CD4-positive, alpha-beta T cell (primary cell): ENCODE results near the gene CTBP1. TPM values are rescaled to one million over a fixed set of nuclear protein-coding genes. Genes with fewer than 3 reads are reported as not detected.

Experiments used
- ATAC-seq: fragments of 200-7000 bp; cut with Tn5 transposase; one replicate; pipeline ENCODE4 v1.10.0; 2022; ENCODE audit warnings: mild to moderate bottlenecking; ENCODE audit not compliant: poor library complexity
- CTCF ChIA-PET: fragments of 350-600 bp; sonication (Branson Sonifier 250); formaldehyde crosslinking; loops from one replicate; lab custom pipeline; 2021; ENCODE audit warnings: antibody characterized with exemption, inconsistent platforms; lab: Charles Lee
- POLR2A ChIA-PET: fragments of 350-600 bp; sonication (Branson Sonifier 250); formaldehyde crosslinking; loops from one replicate; lab custom pipeline; 2021; ENCODE audit warnings: antibody characterized with exemption, inconsistent platforms; lab: Charles Lee
- DNase-seq, 14 experiments: peaks; one replicate each; pipeline ENCODE4 v3.0.0-alpha.2; 2013 to 2020; ENCODE audit warnings: mixed read lengths in 2 of 14
- H3K27ac ChIP-seq, 2 donors: one replicate each; pipeline versions ENCODE4 v1.5.1 to v1.7.0; 2013; ENCODE audit warnings: low read length in 2 of 2, low read depth in 1 of 2, mild to moderate bottlenecking in 1 of 2
- H3K27me3 ChIP-seq, 2 experiments: 1 replicate in 1 of 2; 2 replicates in 1 of 2; pipeline versions ENCODE4 v1.6.1 to v1.7.0; 2013; ENCODE audit warnings: low read length in 2 of 2, control low read depth in 1 of 2, mild to moderate bottlenecking in 1 of 2, moderate library complexity in 1 of 2; ENCODE audit not compliant: insufficient read depth in 2 of 2, control insufficient read depth in 1 of 2
- H3K36me3 ChIP-seq: one replicate; pipeline ENCODE4 v1.6.1; 2013; ENCODE audit warnings: low read length, control low read depth; ENCODE audit not compliant: insufficient read depth
- H3K4me1 ChIP-seq: one replicate; pipeline ENCODE4 v1.6.1; 2013; ENCODE audit warnings: low read length, control low read depth; ENCODE audit not compliant: insufficient read depth
- H3K4me3 ChIP-seq: one replicate; pipeline ENCODE4 v1.5.1; 2013; ENCODE audit warnings: mild to moderate bottlenecking, low read length, moderate library complexity
- H3K9me3 ChIP-seq, 2 experiments: 1 replicate in 1 of 2; 2 replicates in 1 of 2; pipeline versions ENCODE4 v1.6.1 to v1.7.0; 2013; ENCODE audit warnings: low read length in 2 of 2, mild to moderate bottlenecking in 2 of 2, control low read depth in 1 of 2, moderate library complexity in 1 of 2; ENCODE audit not compliant: control insufficient read depth in 1 of 2, insufficient read depth in 1 of 2
- H3K27ac Mint-ChIP-seq: one replicate; pipeline ENCODE4 v1.8.0; 2020; ENCODE audit warnings: mixed read lengths
- H3K27me3 Mint-ChIP-seq: one replicate; pipeline ENCODE4 v1.8.0; 2021; ENCODE audit warnings: mixed read lengths
- H3K36me3 Mint-ChIP-seq: one replicate; pipeline ENCODE4 v1.8.0; 2021; ENCODE audit warnings: low read depth, mixed read lengths
- H3K4me1 Mint-ChIP-seq: one replicate; pipeline ENCODE4 v1.8.0; 2021; ENCODE audit warnings: low read depth, mixed read lengths
- H3K4me3 Mint-ChIP-seq: one replicate; pipeline ENCODE4 v1.8.0; 2020; ENCODE audit warnings: mild to moderate bottlenecking, mixed read lengths
- H3K9me3 Mint-ChIP-seq: one replicate; pipeline ENCODE4 v1.8.0; 2020; ENCODE audit warnings: mixed read lengths
- CTCF ChIP-seq: fragments of 200-600 bp; IDR thresholded peaks from one replicate; pipeline ENCODE4 v1.8.0; 2022; ENCODE audit warnings: antibody characterized with exemption, mild to moderate bottlenecking
- intact Hi-C, 2 experiments: fragments of 100-400 bp; cut with DNase I in 1 of 2; cut with micrococcal nuclease in 1 of 2; formaldehyde crosslinking; loops; one replicate each; pipeline versions ENCODE4 v1.15.1 to v1.9.0; 2023 to 2025; cut with DNase I, micrococcal nuclease
- total RNA-seq, 174 experiments: library from RNA in 2 of 174; stranded (reverse) in 2 of 174; gene quantifications; one replicate each; pipeline ENCODE4 v1.2.3 and lab custom pipeline; 2021 to 2026

CTBP1 gene
- total RNA-seq, 2 experiments from 2014 or later, result 132 to 148 TPM

DNA sequence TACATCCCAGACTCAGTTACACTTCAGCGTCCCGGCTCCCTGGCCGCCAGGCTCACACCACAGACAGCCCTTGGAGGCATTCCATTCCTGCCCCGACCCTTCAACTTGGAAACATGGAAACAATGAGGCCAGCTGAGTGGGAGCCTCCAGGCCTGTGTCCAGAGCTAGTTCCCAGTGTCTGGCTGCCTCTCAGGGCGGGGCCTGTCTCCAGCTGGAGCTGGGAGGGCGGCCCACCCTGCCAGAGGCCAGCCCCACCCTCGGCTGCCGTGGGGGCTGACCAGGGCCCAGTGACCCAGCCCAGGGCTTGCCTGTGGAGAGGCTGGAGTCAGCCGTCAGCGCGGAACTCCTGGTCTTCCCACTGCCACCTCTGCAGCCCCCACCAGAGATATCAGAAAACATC lies 39.1 kb downstream of the CTBP1 start:
- Mint-ChIP-seq H3K4me1 (no peaks in the 10 kb centered on the region), H3K36me3 (peaks cover 8% of the 10 kb centered on the region), H3K27ac (no peak overlapping the region), H3K9me3 (no peaks in the 10 kb centered on the region), H3K27me3 (no peaks in the 10 kb centered on the region), H3K4me3 (no peak overlapping the region)
- peak in 1 of 14 experiments; percentile 2 for DNase-seq
- ChIA-PET CTCF (no interaction called here), POLR2A (no interaction called here)
- no peak for ATAC-seq
- peaks cover 50% of the 10 kb centered on the region for H3K36me3 ChIP-seq
- no peak overlapping the region for H3K4me3 ChIP-seq
- H3K27me3 ChIP-seq, result no peaks in the 10 kb centered on the region
- H3K9me3 ChIP-seq, result peaks cover 0 to 3% of the 10 kb centered on the region in 2 experiments
- no peak for TF ChIP-seq CTCF
- intact Hi-C loops, result no loop called here
- H3K27ac ChIP-seq, result no peak overlapping the region
- peaks cover 22% of the 10 kb centered on the region for H3K4me1 ChIP-seq

GRCh38 chr4:1208970-1209704 lies 39.8 kb downstream of the CTBP1 start:
- H3K9me3 ChIP-seq, result peaks cover 0 to 3% of the 10 kb centered on the region in 2 experiments
- H3K27ac Mint-ChIP-seq, result peak overlapping the region; percentile 53
- ChIA-PET POLR2A (interaction anchor here (1.4 kb wide), 1 partner anchor 137 kb away, joined by 4 read pairs; the partner anchor contains the start of gene UVSSA), CTCF (no interaction called here)
- TF ChIP-seq CTCF, result no peak
- peaks cover 8% of the 10 kb centered on the region for H3K36me3 Mint-ChIP-seq
- peak overlapping the region; percentile 34 for H3K4me3 Mint-ChIP-seq
- H3K36me3 ChIP-seq, result peaks cover 43% of the 10 kb centered on the region
- no peak overlapping the region for H3K4me3 ChIP-seq
- H3K4me1 Mint-ChIP-seq, result no peaks in the 10 kb centered on the region
- no peaks in the 10 kb centered on the region for H3K9me3 Mint-ChIP-seq
- H3K27ac ChIP-seq, result no peak overlapping the region
- H3K27me3 ChIP-seq, result no peaks in the 10 kb centered on the region
- no peak for DNase-seq
- ATAC-seq, result no peak
- H3K4me1 ChIP-seq, result peaks cover 28% of the 10 kb centered on the region
- intact Hi-C loops, result no loop called here
- no peaks in the 10 kb centered on the region for H3K27me3 Mint-ChIP-seq

DNA sequence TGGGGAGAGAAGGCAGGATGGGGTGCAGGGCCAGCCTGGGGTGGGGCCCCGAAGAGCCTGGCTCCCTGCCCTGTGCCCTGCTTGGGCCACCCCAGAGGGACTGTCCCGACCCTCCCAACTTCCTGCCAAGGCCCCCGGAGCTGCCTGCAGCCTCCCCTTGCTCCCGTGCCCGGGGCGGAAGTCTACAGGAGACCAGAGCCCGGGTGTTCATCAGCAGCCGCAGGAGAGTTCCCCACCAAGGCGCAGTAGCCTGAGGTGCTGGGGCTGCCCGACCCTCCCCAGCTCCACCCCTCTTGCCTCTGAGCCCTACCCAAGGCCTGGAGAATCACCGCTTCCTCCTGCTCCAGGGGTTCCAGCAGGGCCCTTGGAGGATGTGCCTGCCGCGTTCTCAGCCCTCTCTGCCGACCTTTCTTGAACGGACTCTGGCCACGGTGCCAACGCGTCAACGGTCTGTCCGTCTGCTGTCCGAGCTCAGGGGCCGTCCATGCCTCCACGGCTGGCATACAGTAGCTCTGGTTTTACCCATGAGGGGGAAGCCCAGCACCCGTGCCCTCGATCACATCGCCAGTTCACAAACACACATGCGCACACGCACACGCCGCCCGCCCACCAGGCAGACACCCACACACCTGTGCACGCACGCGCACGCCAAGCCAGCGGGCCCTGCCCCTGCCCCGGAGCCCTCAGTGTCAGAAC lies 40.5 kb downstream of the CTBP1 start:
- peaks cover 35% of the 10 kb centered on the region for H3K4me1 ChIP-seq
- H3K27ac ChIP-seq, result no peak overlapping the region
- H3K27me3 ChIP-seq, result no peaks in the 10 kb centered on the region
- ChIA-PET POLR2A (interaction anchor here (1.4 kb wide), 1 partner anchor 138 kb away, joined by 4 read pairs; the partner anchor contains the start of gene UVSSA), CTCF (no interaction called here)
- peak in 1 of 14 experiments; percentile 9 for DNase-seq
- Mint-ChIP-seq H3K27ac (peak overlapping the region; percentile 53), H3K9me3 (no peaks in the 10 kb centered on the region), H3K27me3 (no peaks in the 10 kb centered on the region), H3K4me1 (peaks cover 6% of the 10 kb centered on the region), H3K36me3 (peaks cover 8% of the 10 kb centered on the region), H3K4me3 (peak overlapping the region; percentile 34)
- peaks cover 0 to 3% of the 10 kb centered on the region in 2 experiments for H3K9me3 ChIP-seq
- no peak for ATAC-seq
- intact Hi-C loops, result no loop called here
- TF ChIP-seq CTCF, result no peak
- H3K36me3 ChIP-seq, result peaks cover 36% of the 10 kb centered on the region
- H3K4me3 ChIP-seq, result no peak overlapping the region
